Measurements from ENCODE around the gene GATAD2B. TPM values are rescaled to one million over a fixed set of nuclear protein-coding genes. Genes with fewer than 3 reads are reported as not detected.
A peak's percentile ranks its signal among the peaks of the same experiment; 100 is the strongest.

The GATAD2B gene
- total and polyA plus RNA-seq, 8 donors = 31.5 to 41.5 (median 33.1) TPM

GRCh38 chr1:153764310-153764709 lies 158.5 kb downstream of the GATAD2B start:
- peaks cover 0 to 100% of the 10 kb centered on the region in 2 donors for H3K36me3 ChIP-seq
- no peaks in the 10 kb centered on the region for H3K27me3 ChIP-seq
- intact Hi-C loops (cut with DNase I) = no loop called here
- H3K4me3 ChIP-seq = no peak overlapping the region
- DNase-seq = no peak
- H3K9me3 ChIP-seq = no peaks in the 10 kb centered on the region
- TF ChIP-seq CTCF (IDR thresholded peaks at IDR 0.05) = no peak
- ATAC-seq = no peak
- H3K27ac ChIP-seq = peak overlapping the region; percentile 29 to 51
- H3K4me1 ChIP-seq = peaks cover 0 to 23% of the 10 kb centered on the region in 2 donors

GRCh38 chr1:153763365-153764225 lies 159.2 kb downstream of the GATAD2B start:
- Histone ChIP-seq H3K27me3 (no peaks in the 10 kb centered on the region), H3K9me3 (no peaks in the 10 kb centered on the region), H3K36me3 (peaks cover 0 to 100% of the 10 kb centered on the region in 2 donors), H3K27ac (peak overlapping the region; percentile 29 to 51), H3K4me3 (no peak overlapping the region), H3K4me1 (peaks cover 0 to 15% of the 10 kb centered on the region in 2 donors)
- intact Hi-C loops (cut with DNase I) = no loop called here
- TF ChIP-seq CTCF (IDR thresholded peaks at IDR 0.05) = no peak
- DNase-seq (no peak), ATAC-seq (no peak)

GRCh38 chr1:153760440-153760839 lies 162.3 kb downstream of the GATAD2B start:
- H3K27ac ChIP-seq = no peak overlapping the region

More at GRCh38 chr1:153760440-153760839, 162.3 kb downstream of the GATAD2B start:
- DNase-seq (no peak), ATAC-seq (no peak)
- Histone ChIP-seq H3K9me3 (no peaks in the 10 kb centered on the region), H3K36me3 (peaks cover 0 to 100% of the 10 kb centered on the region in 2 donors), H3K27me3 (no peaks in the 10 kb centered on the region), H3K4me1 (peaks cover 0 to 5% of the 10 kb centered on the region in 2 donors), H3K4me3 (no peak overlapping the region)
- intact Hi-C loops (cut with DNase I) = no loop called here
- no peak for TF ChIP-seq CTCF (IDR thresholded peaks at IDR 0.05)

Small RNA genes lying within 50 kb of the gene (microRNA-seq; reads per million reads assigned to microRNA genes)
- 0.41 to 0.84 reads per million in 2 donors for gene MIR6737

Other genes starting within 250 kb of the GATAD2B start
- 10 to 100 TPM; 26.9 to 45.2 TPM for gene NPR1, start 244.3 kb downstream of the GATAD2B start, total RNA-seq
- gene NPR1, start 244.3 kb downstream of the GATAD2B start, polyA plus RNA-seq (ENCODE audit: insufficient read length in 6 of 6) = 10 to 100 TPM; 14.3 to 23.1 (median 17.4) TPM
- gene INTS3, start 194.9 kb downstream of the GATAD2B start, total RNA-seq = 10 to 100 TPM; 50.5 to 57.5 TPM
- gene INTS3, start 194.9 kb downstream of the GATAD2B start, polyA plus RNA-seq (ENCODE audit: insufficient read length in 6 of 6) = 100 to 1,000 TPM in 5 of 6 donors, 10 to 100 TPM in 1; 90.4 to 131 (median 118) TPM
- 10 to 100 TPM; 56.5 to 68.6 TPM for gene SLC27A3, start 147.6 kb downstream of the GATAD2B start, total RNA-seq
- 10 to 100 TPM; 32.4 to 50.3 (median 40.5) TPM for gene SLC27A3, start 147.6 kb downstream of the GATAD2B start, polyA plus RNA-seq (ENCODE audit: insufficient read length in 6 of 6)
- 100 to 1,000 TPM in 1 of 2 donors, 10 to 100 TPM in 1; 49.5 to 106 TPM for gene DENND4B, start 23.7 kb upstream of the GATAD2B start, total RNA-seq
- gene DENND4B, start 23.7 kb upstream of the GATAD2B start, polyA plus RNA-seq (ENCODE audit: insufficient read length in 6 of 6) = 10 to 100 TPM; 41.3 to 63.3 (median 47.4) TPM
- gene CRTC2, start 35.6 kb upstream of the GATAD2B start, total RNA-seq = 10 to 100 TPM; 39.7 to 54.3 TPM
- 10 to 100 TPM; 44.5 to 53.7 (median 47.1) TPM for gene CRTC2, start 35.6 kb upstream of the GATAD2B start, polyA plus RNA-seq (ENCODE audit: insufficient read length in 6 of 6)
- gene SLC39A1, start 40.6 kb upstream of the GATAD2B start, total RNA-seq = 100 to 1,000 TPM; 111 to 185 TPM
- gene SLC39A1, start 40.6 kb upstream of the GATAD2B start, polyA plus RNA-seq (ENCODE audit: insufficient read length in 6 of 6) = 10 to 100 TPM; 59.1 to 65.6 (median 63.3) TPM
- gene CREB3L4, start 44.9 kb upstream of the GATAD2B start, total RNA-seq = 1 to 10 TPM; 9.3 to 10.0 TPM
- 10 to 100 TPM; 32.6 to 44.3 (median 38.6) TPM for gene CREB3L4, start 44.9 kb upstream of the GATAD2B start, polyA plus RNA-seq (ENCODE audit: insufficient read length in 6 of 6)
- 100 to 1,000 TPM; 142 to 148 TPM for gene JTB, start 54.7 kb upstream of the GATAD2B start, total RNA-seq
- gene JTB, start 54.7 kb upstream of the GATAD2B start, polyA plus RNA-seq (ENCODE audit: insufficient read length in 6 of 6) = 10 to 100 TPM; 79.5 to 91.7 (median 83.2) TPM
- 100 to 1,000 TPM; 122 to 124 TPM for gene RAB13, start 63.4 kb upstream of the GATAD2B start, total RNA-seq
- gene RAB13, start 63.4 kb upstream of the GATAD2B start, polyA plus RNA-seq (ENCODE audit: insufficient read length in 6 of 6) = 100 to 1,000 TPM; 151 to 171 (median 161) TPM
- 1,000 to 10,000 TPM; 1,116 to 1,380 TPM for gene RPS27, start 67.8 kb upstream of the GATAD2B start, total RNA-seq
- 1,000 to 10,000 TPM; 3,226 to 4,397 (median 3,891) TPM for gene RPS27, start 67.8 kb upstream of the GATAD2B start, polyA plus RNA-seq (ENCODE audit: insufficient read length in 6 of 6)
- gene NUP210L, start 232.1 kb upstream of the GATAD2B start, total RNA-seq = under 1 TPM; 0.16 to 0.26 TPM
- gene NUP210L, start 232.1 kb upstream of the GATAD2B start, polyA plus RNA-seq (ENCODE audit: insufficient read length in 6 of 6) = under 1 TPM; 0.09 to 0.27 (median 0.16) TPM